Prostate gland (tissue), 2 donors: ENCODE measurements around the gene AOPEP. TPM values are rescaled to one million over a fixed set of nuclear protein-coding genes. Genes with fewer than 3 reads are reported as not detected.

Experiments
- DNase-seq: peaks from one replicate; pipeline ENCODE4 v3.0.0-alpha.2; 2019; ENCODE audit warnings: low spot score
- H3K27ac ChIP-seq, 2 donors: fragments of 200-600 bp; sonication (generic); 2 replicates each; pipeline ENCODE4 v1.5.1; 2017 to 2019
- H3K27me3 ChIP-seq: fragments of 200-600 bp; sonication (generic); replicated peaks from 2 replicates; pipeline ENCODE4 v1.5.1; 2019; ENCODE audit not compliant: insufficient read depth
- H3K36me3 ChIP-seq, 2 donors: fragments of 200-600 bp; sonication (generic); 1 replicate in 1 of 2; 2 replicates in 1 of 2; pipeline versions ENCODE4 v1.5.1 to v1.8.1; 2017 to 2019
- H3K4me1 ChIP-seq: fragments of 200-600 bp; sonication (generic); replicated peaks from 2 replicates; pipeline ENCODE4 v1.5.1; 2019
- H3K4me3 ChIP-seq, 2 donors: fragments of 200-600 bp; sonication (generic); 2 replicates each; pipeline ENCODE4 v1.5.1; 2017 to 2019
- H3K9me3 ChIP-seq: fragments of 200-600 bp; sonication (generic); 2 replicates; pipeline ENCODE4 v1.5.1; 2017
- CTCF ChIP-seq, 4 experiments: fragments of 200-600 bp in 2 of 4; fragments of 450-650 bp in 2 of 4; sonication (generic) in 2 of 4; IDR thresholded peaks; 1 replicate in 3 of 4; 2 replicates in 1 of 4; pipeline ENCODE4 v1.5.1; 2016 to 2019; ENCODE audit warnings: antibody characterized with exemption in 4 of 4, mild to moderate bottlenecking in 2 of 4, moderate library complexity in 2 of 4
- POLR2A ChIP-seq: fragments of 450-650 bp; IDR thresholded peaks from one replicate; pipeline ENCODE4 v1.6.1; 2016; ENCODE audit warnings: antibody characterized with exemption, mild to moderate bottlenecking
- POLR2AphosphoS5 ChIP-seq: sonication (generic); formaldehyde crosslinking; IDR thresholded peaks from one replicate; pipeline ENCODE4 v1.6.1; 2017; ENCODE audit warnings: antibody characterized with exemption
- WGBS: methylation state at CpG from one replicate; pipeline ENCODE4 v1.1.5; 2018; 5-methylcytosine and 5-hydroxymethylcytosine counted together
- intact Hi-C: fragments of 100-400 bp; cut with DNase I; formaldehyde crosslinking; loops from one replicate; pipeline ENCODE4 v1.14.2; 2022
- total RNA-seq, 2 donors: library from RNA; depleted of rRNA; stranded (reverse); fragments of >200 nt; gene quantifications; one replicate each; pipeline ENCODE4 v1.1.0, GENCODE V29; 2016

AOPEP gene
- total RNA-seq, 2 donors from 2014 or later = 107 to 188 TPM

GRCh38 chr9:95067897-95068296, 341.4 kb downstream of the AOPEP start:
- H3K4me3 ChIP-seq = no peak overlapping the region
- H3K4me1 ChIP-seq = peaks cover 3% of the 10 kb centered on the region
- H3K27ac ChIP-seq = no peak overlapping the region
- H3K9me3 ChIP-seq = no peaks in the 10 kb centered on the region
- H3K27me3 ChIP-seq = no peaks in the 10 kb centered on the region
- WGBS = 43% methylated on average over 2 of the region's 2 CpGs
- intact Hi-C loops = no loop called here
- no peaks in the 10 kb centered on the region for H3K36me3 ChIP-seq
- no peak for TF ChIP-seq POLR2A
- DNase-seq = no peak

- no peaks in the 10 kb centered on the region for H3K36me3 ChIP-seq
- H3K4me1 ChIP-seq = peaks cover 4% of the 10 kb centered on the region
- no peaks in the 10 kb centered on the region for H3K27me3 ChIP-seq
- H3K27ac ChIP-seq = peak overlapping the region in 1 of 2 donors; percentile 48
- no peak for DNase-seq
- WGBS = 36% methylated on average over 8 of the region's 8 CpGs
- H3K9me3 ChIP-seq = no peaks in the 10 kb centered on the region
- TF ChIP-seq POLR2AphosphoS5 (no peak), POLR2A (no peak), CTCF (IDR thresholded peaks at IDR 0.05) (no peak)
- intact Hi-C loops = no loop called here
- H3K4me3 ChIP-seq = no peak overlapping the region
Measured at GRCh38 chr9:95070549-95071021, 344.1 kb downstream of the AOPEP start.

- peaks cover 4% of the 10 kb centered on the region for H3K4me1 ChIP-seq
Measured at GRCh38 chr9:95071450-95071849, 345.0 kb downstream of the AOPEP start.

GRCh38 chr9:95071925-95072324, 345.4 kb downstream of the AOPEP start:
- Histone ChIP-seq H3K9me3 (no peaks in the 10 kb centered on the region), H3K36me3 (no peaks in the 10 kb centered on the region), H3K4me3 (no peak overlapping the region), H3K27ac (no peak overlapping the region), H3K27me3 (no peaks in the 10 kb centered on the region), H3K4me1 (peaks cover 4% of the 10 kb centered on the region)
- intact Hi-C loops = no loop called here
- 43% methylated on average over 5 of the region's 5 CpGs for whole genome bisulfite sequencing
- TF ChIP-seq CTCF (IDR thresholded peaks at IDR 0.05) = no peak
- TF ChIP-seq POLR2A = no peak
- no peak for TF ChIP-seq POLR2AphosphoS5
- DNase-seq = no peak

More at GRCh38 chr9:95071450-95071849, 345.0 kb downstream of the AOPEP start:
- Histone ChIP-seq H3K4me3 (no peak overlapping the region), H3K9me3 (no peaks in the 10 kb centered on the region), H3K36me3 (no peaks in the 10 kb centered on the region), H3K27ac (no peak overlapping the region), H3K27me3 (no peaks in the 10 kb centered on the region)
- TF ChIP-seq POLR2AphosphoS5 (no peak), CTCF (IDR thresholded peaks at IDR 0.05) (no peak), POLR2A (no peak)
- WGBS = 50% methylated on average over 5 of the region's 5 CpGs
- intact Hi-C loops = no loop called here
- DNase-seq = no peak

- H3K4me1 ChIP-seq = peaks cover 4% of the 10 kb centered on the region
- H3K4me3 ChIP-seq = no peak overlapping the region
- intact Hi-C loops = no loop called here
- H3K9me3 ChIP-seq = no peaks in the 10 kb centered on the region
- 84% methylated on average over 18 of the region's 18 CpGs for WGBS
- no peak for TF ChIP-seq CTCF (IDR thresholded peaks at IDR 0.05)
- no peak for TF ChIP-seq POLR2AphosphoS5
- TF ChIP-seq POLR2A = no peak
- H3K36me3 ChIP-seq = no peaks in the 10 kb centered on the region
- peak overlapping the region; percentile 10 to 16 for H3K27ac ChIP-seq
- DNase-seq = no peak
- no peaks in the 10 kb centered on the region for H3K27me3 ChIP-seq
Measured at GRCh38 chr9:95073042-95073607, 346.6 kb downstream of the AOPEP start.
